Activated gamma-delta T cell (primary cell): Measurements from ENCODE around the gene TSHZ2.

Experiments used
- DNase-seq: peaks from one replicate; lab custom pipeline; 2025; lab: John Stamatoyannopoulos, UW

The TSHZ2 gene

GRCh38 chr20:53061192-53062108 lies 89.3 kb downstream of the TSHZ2 start:
- no peak for DNase-seq

- no peak for DNase-seq
These were observed 92.8 kb downstream of the TSHZ2 start for GRCh38 chr20:53064935-53065334.

- DNase-seq = no peak
These were observed 96.1 kb downstream of the TSHZ2 start for GRCh38 chr20:53068241-53068640.

GRCh38 chr20:53069132-53069531 lies 97.0 kb downstream of the TSHZ2 start:
- DNase-seq = no peak

- no peak for DNase-seq
These were observed 98.1 kb downstream of the TSHZ2 start for GRCh38 chr20:53070224-53070623.

GRCh38 chr20:53070706-53071392 lies 98.7 kb downstream of the TSHZ2 start:
- DNase-seq = no peak

GRCh38 chr20:53071833-53072232 lies 99.7 kb downstream of the TSHZ2 start:
- no peak for DNase-seq

GRCh38 chr20:53072923-53073579 lies 100.9 kb downstream of the TSHZ2 start:
- no peak for DNase-seq

GRCh38 chr20:53073636-53074415 lies 101.7 kb downstream of the TSHZ2 start:
- DNase-seq = no peak

- DNase-seq = no peak
These were observed 102.7 kb downstream of the TSHZ2 start for GRCh38 chr20:53074811-53075314.

GRCh38 chr20:53076668-53077067 lies 104.5 kb downstream of the TSHZ2 start:
- no peak for DNase-seq

- DNase-seq = no peak
These were observed 105.4 kb downstream of the TSHZ2 start for GRCh38 chr20:53077373-53078205.

- no peak for DNase-seq
These were observed 106.6 kb downstream of the TSHZ2 start for GRCh38 chr20:53078761-53079160.

- no peak for DNase-seq
These were observed 107.1 kb downstream of the TSHZ2 start for GRCh38 chr20:53079261-53079691.

- DNase-seq = no peak
These were observed 107.9 kb downstream of the TSHZ2 start for GRCh38 chr20:53079828-53080686.

- DNase-seq = no peak
These were observed 108.5 kb downstream of the TSHZ2 start for GRCh38 chr20:53080687-53080962.

GRCh38 chr20:53080969-53081871 lies 109.1 kb downstream of the TSHZ2 start:
- no peak for DNase-seq

- no peak for DNase-seq
These were observed 110.0 kb downstream of the TSHZ2 start for GRCh38 chr20:53081916-53082863.
